ENCODE data around the gene TBL1X.

GRCh38 chrX:9581771-9582385 is 117.0 kb downstream of the TBL1X start:
- no peak for TF ChIP-seq CTCF (IDR thresholded peaks at IDR 0.05)
- TF ChIP-seq EZH2 (IDR thresholded peaks at IDR 0.05; ENCODE audit: borderline replicate concordance, insufficient read depth, low read depth, low read length, poor library complexity, severe bottlenecking): no peak

All from B cell (primary cell).